SK-N-SH (cell line): ENCODE measurements around the gene HAT1. TPM values are rescaled to one million over a fixed set of nuclear protein-coding genes. Genes with fewer than 3 reads are reported as not detected.
A peak's percentile ranks its signal among the peaks of the same experiment; 100 is the strongest.

Experiments
- CTCF ChIA-PET: fragments of 300-600, 350-600 bp; formaldehyde crosslinking; extraction: SDS; loops from one replicate; lab custom pipeline; 2021; lab: Yijun Ruan, JAX
- POLR2A ChIA-PET: fragments of 350-600 bp; sonication (Branson Sonifier 250); formaldehyde crosslinking; extraction: SDS; loops from one replicate; lab custom pipeline; 2020; ENCODE audit warnings: antibody characterized with exemption, inconsistent platforms; lab: Yijun Ruan, JAX
- DNase-seq: peaks from one replicate; pipeline ENCODE4 v3.0.0; 2012
- H2AFZ ChIP-seq: fragments of 200-600 bp; sonication (generic); 2 replicates; pipeline ENCODE4 v1.8.1; 2016; ENCODE audit warnings: antibody characterized with exemption, mild to moderate bottlenecking, low read depth
- H3F3A ChIP-seq: fragments of 200-600 bp; sonication (generic); replicated peaks from 2 replicates; pipeline ENCODE3; 2016; ENCODE audit warnings: antibody characterized with exemption, mild to moderate bottlenecking; ENCODE audit not compliant: insufficient read depth
- H3K27ac ChIP-seq, 2 experiments: fragments of 200-500 bp in 1 of 2; fragments of 200-600 bp in 1 of 2; sonication (Bioruptor generic) in 1 of 2; sonication (generic), shearing (Covaris generic) in 1 of 2; 2 replicates each; pipeline versions ENCODE4 v1.5.1 to v1.6.1; 2014 to 2016; ENCODE audit warnings: low read depth in 2 of 2, inconsistent platforms in 1 of 2, low read length in 1 of 2, mild to moderate bottlenecking in 1 of 2, mixed read lengths in 1 of 2
- H3K27me3 ChIP-seq: fragments of 200-600 bp; sonication (generic), shearing (Covaris generic); 2 replicates; pipeline ENCODE4 v1.6.1; 2016; ENCODE audit warnings: mixed run types; ENCODE audit not compliant: insufficient read depth
- H3K36me3 ChIP-seq, 2 experiments: fragments of 200-500 bp in 1 of 2; fragments of 200-600 bp in 1 of 2; sonication (Bioruptor generic) in 1 of 2; sonication (generic) in 1 of 2; replicated peaks in 1 of 2; 2 replicates each; pipeline versions ENCODE3 to v1.5.1; 2014 to 2016; ENCODE audit warnings: low read length in 1 of 2, mild to moderate bottlenecking in 1 of 2; ENCODE audit not compliant: insufficient read depth in 2 of 2, control insufficient read depth in 1 of 2
- H3K4me1 ChIP-seq, 2 experiments: fragments of 200-500 bp in 1 of 2; fragments of 200-600 bp in 1 of 2; sonication (Bioruptor generic) in 1 of 2; sonication (generic), shearing (Covaris generic) in 1 of 2; 2 replicates each; pipeline versions ENCODE4 v1.5.1 to v1.6.1; 2014 to 2016; ENCODE audit warnings: low read depth in 1 of 2, low read length in 1 of 2, mixed run types in 1 of 2; ENCODE audit not compliant: insufficient read depth in 2 of 2, control insufficient read depth in 1 of 2
- H3K4me2 ChIP-seq: fragments of 200-600 bp; sonication (generic), shearing (Covaris generic); 2 replicates; pipeline ENCODE4 v1.6.1; 2017; ENCODE audit warnings: mixed run types
- H3K4me3 ChIP-seq, 2 experiments: fragments of 200-500 bp in 1 of 2; fragments of 200-600 bp in 1 of 2; sonication (Bioruptor generic) in 1 of 2; sonication (generic), shearing (Covaris generic) in 1 of 2; 2 replicates each; pipeline versions ENCODE4 v1.5.1 to v1.8.1; 2014 to 2016; ENCODE audit warnings: low read depth in 2 of 2, inconsistent platforms in 1 of 2, low read length in 1 of 2, mild to moderate bottlenecking in 1 of 2, mixed read lengths in 1 of 2, moderate library complexity in 1 of 2
- H3K79me2 ChIP-seq: fragments of 200-600 bp; sonication (generic); 2 replicates; pipeline ENCODE4 v1.8.1; 2017; ENCODE audit warnings: mild to moderate bottlenecking; ENCODE audit not compliant: insufficient read depth
- H3K9ac ChIP-seq: fragments of 200-600 bp; sonication (generic); 2 replicates; pipeline ENCODE4 v1.6.1; 2017; ENCODE audit warnings: mixed run types
- H3K9me2 ChIP-seq: fragments of 200-600 bp; sonication (generic); 2 replicates; pipeline ENCODE4 v1.6.1; 2017; ENCODE audit warnings: mixed run types
- H3K9me3 ChIP-seq: fragments of 200-600 bp; sonication (generic); 2 replicates; pipeline ENCODE4 v1.6.1; 2017; ENCODE audit warnings: mixed run types, mild to moderate bottlenecking, moderate library complexity
- H4K20me1 ChIP-seq: fragments of 200-600 bp; sonication (generic); 2 replicates; pipeline ENCODE4 v1.6.1; 2017; ENCODE audit warnings: mild to moderate bottlenecking, mixed run types; ENCODE audit not compliant: insufficient read depth
- ELF1 ChIP-seq: IDR thresholded peaks from 2 replicates; pipeline ENCODE4 v1.4.0; 2012
- EP300 ChIP-seq, 2 experiments: IDR thresholded peaks; 2 replicates each; pipeline versions ENCODE4 v1.4.0 to v1.6.1; 2012; ENCODE audit warnings: borderline replicate concordance in 1 of 2, low read depth in 1 of 2, low read length in 1 of 2
- EZH2phosphoT487 ChIP-seq: fragments of 200-600 bp; sonication (generic); IDR thresholded peaks from 2 replicates; pipeline ENCODE4 v1.6.1; 2017; ENCODE audit warnings: low read depth, mixed run types, mild to moderate bottlenecking, antibody characterized with exemption, moderate library complexity, borderline replicate concordance
- FOXJ3 ChIP-seq: sonication (generic); formaldehyde crosslinking; IDR thresholded peaks from 2 replicates; pipeline ENCODE4 v1.5.1; 2020; ENCODE audit warnings: mild to moderate bottlenecking, missing genetic modification reagents
- FOXM1 ChIP-seq: IDR thresholded peaks from 2 replicates; pipeline ENCODE4 v1.4.0; 2012; ENCODE audit warnings: low read depth, mild to moderate bottlenecking
- GABPA ChIP-seq: IDR thresholded peaks from 2 replicates; pipeline ENCODE4 v1.4.0; 2012; ENCODE audit warnings: low read depth, mild to moderate bottlenecking
- GATA2 ChIP-seq: sonication (generic); formaldehyde crosslinking; IDR thresholded peaks from 2 replicates; pipeline ENCODE4 v1.5.0; 2020; ENCODE audit warnings: mild to moderate bottlenecking, missing genetic modification reagents
- IRF3 ChIP-seq: fragments of 150-350 bp; IDR thresholded peaks from 2 replicates; pipeline ENCODE4 v1.6.1; 2016; ENCODE audit warnings: mild to moderate bottlenecking, low read depth, low read length
- JUND ChIP-seq: IDR thresholded peaks from 2 replicates; pipeline ENCODE4 v1.4.0; 2012
- NRF1 ChIP-seq: IDR thresholded peaks from 2 replicates; pipeline ENCODE4 v1.6.1; 2012; ENCODE audit warnings: low read depth, mild to moderate bottlenecking, low read length
- PBX3 ChIP-seq: IDR thresholded peaks from 2 replicates; pipeline ENCODE4; 2012
- RAD21 ChIP-seq: IDR thresholded peaks from 2 replicates; pipeline ENCODE4 v1.6.1; 2012; ENCODE audit warnings: mild to moderate bottlenecking, low read length
- RCOR1 ChIP-seq: fragments of 150-350 bp; IDR thresholded peaks from 2 replicates; pipeline ENCODE4 v1.6.1; 2017; ENCODE audit warnings: antibody characterized with exemption, low read length
- RFX5 ChIP-seq: IDR thresholded peaks from 2 replicates; pipeline ENCODE4 v1.6.1; 2012; ENCODE audit warnings: mild to moderate bottlenecking, improper control_type of control experiment, low read length
- SIN3A ChIP-seq: IDR thresholded peaks from 2 replicates; pipeline ENCODE4 v1.6.1; 2012; ENCODE audit warnings: low read depth, mild to moderate bottlenecking, low read length, moderate library complexity, borderline replicate concordance
- SMC3 ChIP-seq: IDR thresholded peaks from 2 replicates; pipeline ENCODE4 v1.6.1; 2012; ENCODE audit warnings: low read depth, low read length, improper control_type of control experiment
- TEAD4 ChIP-seq: IDR thresholded peaks from 2 replicates; pipeline ENCODE4 v1.4.0; 2012; ENCODE audit warnings: mild to moderate bottlenecking, borderline replicate concordance; ENCODE audit not compliant: insufficient read depth
- USF1 ChIP-seq: IDR thresholded peaks from 2 replicates; pipeline ENCODE4 v1.4.0; 2012; ENCODE audit warnings: low read depth, borderline replicate concordance
- YY1 ChIP-seq: IDR thresholded peaks from 2 replicates; pipeline ENCODE4 v1.4.0; 2012; ENCODE audit warnings: low read depth, mild to moderate bottlenecking
- WGBS: methylation state at CpG from one replicate; pipeline ENCODE4 v1.1.6; 2017; ENCODE audit warnings: low lambda C conversion rate; 5-methylcytosine and 5-hydroxymethylcytosine counted together
- polyA plus RNA-seq, 3 experiments: library from polyadenylated mRNA; depleted of rRNA; stranded (reverse); fragments of >200 nt; gene quantifications; 2 replicates each; pipeline ENCODE4 v1.2.3, GENCODE V29; 2012
- TF ChIP-seq, protein P1 (sequence below): fragments of 150-350 bp; IDR thresholded peaks from 2 replicates; pipeline ENCODE4 v1.6.1; 2017; ENCODE audit warnings: antibody characterized with exemption, low read length, low read depth, borderline replicate concordance
- TF ChIP-seq, protein P2 (sequence below): fragments of 200-600 bp; sonication (generic); IDR thresholded peaks from 2 replicates; pipeline ENCODE4 v1.6.1; 2017; ENCODE audit warnings: antibody characterized with exemption, mild to moderate bottlenecking, moderate library complexity
- TF ChIP-seq, protein P3 (sequence below): IDR thresholded peaks from 2 replicates; pipeline ENCODE4 v1.6.1; 2012; ENCODE audit warnings: mild to moderate bottlenecking, low read depth, low read length, moderate library complexity

HAT1 gene
- polyA plus RNA-seq, 1 of the 3 experiments (the other 2 are of a cell fraction): 18.6 TPM

DNA sequence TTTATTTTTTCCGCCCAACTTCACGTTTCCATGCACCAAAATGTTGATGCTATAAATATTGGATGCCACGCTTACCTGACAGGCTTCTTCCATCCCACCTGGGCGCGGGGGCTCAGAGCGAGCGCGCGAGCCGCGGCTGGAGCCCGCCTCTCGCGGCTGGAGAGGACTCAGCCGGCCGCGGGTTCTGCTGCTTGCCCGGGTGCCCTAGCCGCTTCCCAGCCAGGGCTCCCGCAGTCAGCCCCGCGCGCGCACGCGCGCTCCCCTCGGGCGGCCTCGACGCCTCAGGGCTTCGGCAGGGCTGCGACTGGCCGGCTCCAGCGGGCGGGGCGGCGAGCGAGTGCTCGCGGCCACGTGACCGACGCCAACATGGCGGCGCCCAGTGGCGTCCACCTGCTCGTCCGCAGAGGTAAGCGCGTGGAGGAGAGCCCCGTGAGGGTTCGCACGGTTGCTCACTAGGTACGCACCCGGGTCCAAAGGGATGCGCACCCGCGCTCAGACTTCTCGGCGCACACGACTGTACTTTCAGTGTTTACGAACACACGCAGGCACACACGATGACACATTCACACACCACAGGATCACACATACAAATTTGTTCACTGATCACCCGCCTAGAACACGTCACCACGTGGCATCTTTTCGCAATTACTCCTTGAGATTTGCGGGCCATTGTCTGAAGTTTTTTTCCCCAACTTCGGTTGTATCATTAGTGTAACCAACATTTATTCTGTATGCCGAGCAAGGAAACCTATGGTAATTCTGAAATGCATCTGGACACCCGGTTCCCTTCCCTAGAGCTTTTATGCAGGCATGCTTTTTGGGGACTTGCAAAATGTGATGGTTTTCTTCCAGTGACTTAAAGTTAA lies 77.6 kb downstream of the HAT1 start, which contains the start of gene METAP1D:
TSS of gene METAP1D (plus strand) at position 350 of the 866 bp plus-strand sequence. CDS start at position 367, 17 bp downstream.
- Histone ChIP-seq H4K20me1 (no peaks in the 10 kb centered on the region), H3F3A (no peaks in the 10 kb centered on the region), H3K9ac (peak within 1 kb of the TSS; percentile 60), H3K4me1 (peaks cover 0 to 3% of the 10 kb centered on the region in 2 experiments; a peak in 1 of 4 replicates), H3K4me2 (peak within 1 kb of the TSS; percentile 91), H3K9me3 (no peaks in the 10 kb centered on the region), H3K27me3 (no peaks in the 10 kb centered on the region), H3K36me3 (no peaks in the 10 kb centered on the region), H3K79me2 (no peaks in the 10 kb centered on the region), H3K4me3 (peak within 1 kb of the TSS; percentile 66 to 80), H3K9me2 (no peaks in the 10 kb centered on the region), H2AFZ (peak within 1 kb of the TSS; percentile 97), H3K27ac (peak within 1 kb of the TSS; percentile 2 to 44; a peak in 3 of 4 replicates)
- 1% methylated on average over 22 of the region's 73 CpGs for WGBS
- CTCF ChIA-PET: interaction anchor here (0.9 kb wide), 1 partner anchor 36 kb away, joined by 3 read pairs; no protein-coding TSS in a partner anchor
- DNase-seq: peak; percentile 97
- POLR2A ChIA-PET: no interaction called here
- no peak for TF ChIP-seq GABPA
- no peak for TF ChIP-seq TEAD4
- TF ChIP-seq EZH2phosphoT487: no peak
- TF ChIP-seq SMC3: 0 out of 2 replicates have a peak, but pooled peaks have one; percentile 4
- 0 out of 2 replicates have a peak, but pooled peaks have one; percentile 9 for TF ChIP-seq RCOR1
- no peak for TF ChIP-seq IRF3
- no peak for TF ChIP-seq ELF1
- peak; percentile 96 for TF ChIP-seq SIN3A
- no peak for TF ChIP-seq GATA2 (CRISPR knock-in tag)
- TF ChIP-seq FOXJ3 (CRISPR knock-in tag): no peak
- TF ChIP-seq, protein P1, sequence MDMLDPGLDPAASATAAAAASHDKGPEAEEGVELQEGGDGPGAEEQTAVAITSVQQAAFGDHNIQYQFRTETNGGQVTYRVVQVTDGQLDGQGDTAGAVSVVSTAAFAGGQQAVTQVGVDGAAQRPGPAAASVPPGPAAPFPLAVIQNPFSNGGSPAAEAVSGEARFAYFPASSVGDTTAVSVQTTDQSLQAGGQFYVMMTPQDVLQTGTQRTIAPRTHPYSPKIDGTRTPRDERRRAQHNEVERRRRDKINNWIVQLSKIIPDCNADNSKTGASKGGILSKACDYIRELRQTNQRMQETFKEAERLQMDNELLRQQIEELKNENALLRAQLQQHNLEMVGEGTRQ: peak; percentile 86
- no peak; the same call in 1 of the 2 replicates for TF ChIP-seq RAD21
- TF ChIP-seq EP300 (IDR thresholded peaks at IDR 0.05; ENCODE audit: borderline replicate concordance in 1 of 2, low read depth in 1 of 2, low read length in 1 of 2): peak in 1 of 2 experiments; percentile 17; a peak in 1 of 4 replicates
- TF ChIP-seq, protein P2, sequence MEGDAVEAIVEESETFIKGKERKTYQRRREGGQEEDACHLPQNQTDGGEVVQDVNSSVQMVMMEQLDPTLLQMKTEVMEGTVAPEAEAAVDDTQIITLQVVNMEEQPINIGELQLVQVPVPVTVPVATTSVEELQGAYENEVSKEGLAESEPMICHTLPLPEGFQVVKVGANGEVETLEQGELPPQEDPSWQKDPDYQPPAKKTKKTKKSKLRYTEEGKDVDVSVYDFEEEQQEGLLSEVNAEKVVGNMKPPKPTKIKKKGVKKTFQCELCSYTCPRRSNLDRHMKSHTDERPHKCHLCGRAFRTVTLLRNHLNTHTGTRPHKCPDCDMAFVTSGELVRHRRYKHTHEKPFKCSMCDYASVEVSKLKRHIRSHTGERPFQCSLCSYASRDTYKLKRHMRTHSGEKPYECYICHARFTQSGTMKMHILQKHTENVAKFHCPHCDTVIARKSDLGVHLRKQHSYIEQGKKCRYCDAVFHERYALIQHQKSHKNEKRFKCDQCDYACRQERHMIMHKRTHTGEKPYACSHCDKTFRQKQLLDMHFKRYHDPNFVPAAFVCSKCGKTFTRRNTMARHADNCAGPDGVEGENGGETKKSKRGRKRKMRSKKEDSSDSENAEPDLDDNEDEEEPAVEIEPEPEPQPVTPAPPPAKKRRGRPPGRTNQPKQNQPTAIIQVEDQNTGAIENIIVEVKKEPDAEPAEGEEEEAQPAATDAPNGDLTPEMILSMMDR: no peak
- TF ChIP-seq NRF1: peak; percentile 70
- 0 out of 2 replicates have a peak, but pooled peaks have one; percentile 6 for TF ChIP-seq PBX3
- TF ChIP-seq USF1: peak; percentile 98
- TF ChIP-seq FOXM1: no peak
- peak; percentile 98 for TF ChIP-seq YY1
- TF ChIP-seq RFX5: no peak
- TF ChIP-seq, protein P3, sequence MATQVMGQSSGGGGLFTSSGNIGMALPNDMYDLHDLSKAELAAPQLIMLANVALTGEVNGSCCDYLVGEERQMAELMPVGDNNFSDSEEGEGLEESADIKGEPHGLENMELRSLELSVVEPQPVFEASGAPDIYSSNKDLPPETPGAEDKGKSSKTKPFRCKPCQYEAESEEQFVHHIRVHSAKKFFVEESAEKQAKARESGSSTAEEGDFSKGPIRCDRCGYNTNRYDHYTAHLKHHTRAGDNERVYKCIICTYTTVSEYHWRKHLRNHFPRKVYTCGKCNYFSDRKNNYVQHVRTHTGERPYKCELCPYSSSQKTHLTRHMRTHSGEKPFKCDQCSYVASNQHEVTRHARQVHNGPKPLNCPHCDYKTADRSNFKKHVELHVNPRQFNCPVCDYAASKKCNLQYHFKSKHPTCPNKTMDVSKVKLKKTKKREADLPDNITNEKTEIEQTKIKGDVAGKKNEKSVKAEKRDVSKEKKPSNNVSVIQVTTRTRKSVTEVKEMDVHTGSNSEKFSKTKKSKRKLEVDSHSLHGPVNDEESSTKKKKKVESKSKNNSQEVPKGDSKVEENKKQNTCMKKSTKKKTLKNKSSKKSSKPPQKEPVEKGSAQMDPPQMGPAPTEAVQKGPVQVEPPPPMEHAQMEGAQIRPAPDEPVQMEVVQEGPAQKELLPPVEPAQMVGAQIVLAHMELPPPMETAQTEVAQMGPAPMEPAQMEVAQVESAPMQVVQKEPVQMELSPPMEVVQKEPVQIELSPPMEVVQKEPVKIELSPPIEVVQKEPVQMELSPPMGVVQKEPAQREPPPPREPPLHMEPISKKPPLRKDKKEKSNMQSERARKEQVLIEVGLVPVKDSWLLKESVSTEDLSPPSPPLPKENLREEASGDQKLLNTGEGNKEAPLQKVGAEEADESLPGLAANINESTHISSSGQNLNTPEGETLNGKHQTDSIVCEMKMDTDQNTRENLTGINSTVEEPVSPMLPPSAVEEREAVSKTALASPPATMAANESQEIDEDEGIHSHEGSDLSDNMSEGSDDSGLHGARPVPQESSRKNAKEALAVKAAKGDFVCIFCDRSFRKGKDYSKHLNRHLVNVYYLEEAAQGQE: peak; percentile 22; the same call in 1 of the 2 replicates
- no peak for TF ChIP-seq JUND
